HG03025 (cell line): ENCODE data around the gene MRPL36.

Experiments used
- ATAC-seq: cut with Tn5 transposase; IDR thresholded peaks from one replicate; pipeline ENCODE4 v1.9.1; 2021; ENCODE audit warnings: mild to moderate bottlenecking, moderate library complexity; ENCODE audit not compliant: unreplicated experiment, low FRiP score

MRPL36 gene

DNA sequence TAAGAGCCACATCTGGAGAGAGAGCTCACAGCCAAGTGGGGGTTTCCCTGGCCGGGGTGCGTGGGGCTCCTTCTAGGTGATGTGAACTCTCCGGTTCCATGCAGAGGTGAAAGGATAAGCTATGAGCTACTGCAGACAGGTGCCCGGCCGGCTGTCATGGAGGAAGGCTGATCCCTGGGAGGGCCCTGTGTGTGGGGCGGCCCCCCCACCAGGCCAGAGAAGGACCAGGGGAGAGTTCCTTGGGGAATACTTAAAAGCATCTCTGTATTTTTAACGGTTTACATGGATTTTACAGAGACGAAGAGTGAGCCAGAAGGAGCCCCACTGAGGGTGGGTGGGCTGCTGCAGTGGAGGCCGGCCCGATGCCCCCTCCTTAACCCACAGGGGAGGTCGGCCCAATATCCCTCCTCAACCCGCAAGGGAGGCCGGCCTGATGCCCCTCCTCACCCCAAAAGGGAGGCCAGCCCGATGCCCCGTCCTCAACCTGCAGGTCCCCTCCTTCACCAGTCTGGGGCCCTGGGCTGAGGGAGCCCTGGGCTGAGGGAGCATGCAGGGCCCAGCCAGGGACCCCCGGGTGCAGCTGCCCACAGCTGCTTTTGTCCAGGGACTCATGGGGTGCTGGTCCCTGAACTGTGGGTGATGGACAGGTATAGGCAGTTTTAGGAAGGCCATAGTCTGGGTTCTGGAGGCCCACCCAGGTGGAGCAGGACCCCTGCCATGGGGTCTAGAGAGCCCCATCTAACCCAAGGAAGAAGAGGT lies 31.9 kb downstream of the MRPL36 start:
- ATAC-seq: no peak

DNA sequence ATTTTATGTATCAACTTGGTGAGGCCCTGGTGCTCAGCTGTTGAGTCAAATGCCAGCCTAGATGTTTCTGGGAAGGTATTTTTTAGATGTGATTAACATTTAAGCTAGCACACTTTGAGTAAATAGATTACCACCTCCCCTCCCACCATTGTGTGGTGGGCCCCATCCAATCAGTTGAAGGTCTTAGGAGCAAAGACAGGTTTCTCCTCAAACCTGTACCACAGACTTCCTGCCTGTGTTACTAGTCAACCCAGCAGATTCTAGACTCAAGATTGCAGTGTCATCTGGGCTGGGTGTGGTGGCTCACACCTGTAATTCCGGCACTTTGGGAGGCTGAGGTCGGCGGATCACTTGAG lies 33.8 kb downstream of the MRPL36 start:
- no peak for ATAC-seq

DNA sequence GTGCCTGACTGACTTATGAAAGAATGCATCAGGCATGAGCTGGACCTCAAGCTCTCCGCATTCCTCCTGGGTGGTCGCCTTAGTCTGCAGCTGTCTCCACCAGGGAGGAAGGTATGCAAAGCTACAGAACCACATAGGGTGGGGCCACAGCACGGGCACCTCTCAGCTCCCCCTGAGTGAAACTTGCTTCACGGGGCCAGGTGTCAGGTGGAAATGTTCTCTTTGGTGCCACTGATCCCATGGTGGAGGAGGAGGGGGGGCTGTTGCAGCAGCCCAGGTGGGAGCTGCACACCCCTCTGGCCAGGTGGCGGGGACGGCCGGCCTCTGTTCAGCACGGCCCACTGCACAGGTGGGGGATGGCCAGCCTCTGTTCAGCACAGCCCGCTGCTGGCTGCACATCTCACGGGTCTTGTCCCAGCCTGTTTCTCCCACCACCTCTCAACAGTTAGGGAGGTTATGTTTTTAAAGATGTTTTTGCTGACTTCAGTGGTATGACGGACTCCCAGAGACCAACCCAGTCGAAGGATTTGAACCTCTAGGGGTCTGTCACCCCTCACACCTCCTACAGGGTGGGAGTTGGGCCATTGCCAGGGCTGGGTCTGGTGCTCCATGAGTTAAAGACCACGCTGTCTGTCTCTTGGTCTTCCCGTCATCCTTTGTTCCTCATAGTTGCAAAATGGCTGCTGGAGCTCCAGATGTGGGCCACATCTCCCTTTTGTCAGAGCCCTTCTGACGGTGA lies 34.3 kb downstream of the MRPL36 start:
- no peak for ATAC-seq

DNA sequence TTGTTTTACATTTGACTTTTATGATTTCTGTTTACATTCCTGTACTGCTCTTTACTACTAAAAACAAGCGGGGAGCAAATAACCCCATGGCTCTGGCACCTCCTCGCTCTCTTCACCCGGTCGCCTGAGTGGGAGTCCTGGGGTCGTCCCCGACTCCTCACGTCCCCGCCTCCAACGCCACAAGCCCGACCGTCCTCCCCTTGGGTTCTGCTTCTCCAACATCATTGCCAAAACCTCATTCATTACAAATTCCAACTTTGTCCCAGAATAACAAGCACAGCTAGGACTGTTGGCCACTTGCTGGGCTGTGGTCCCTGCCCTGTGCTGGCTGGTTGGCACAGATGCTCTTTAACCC lies 35.1 kb downstream of the MRPL36 start:
- ATAC-seq: no peak

DNA sequence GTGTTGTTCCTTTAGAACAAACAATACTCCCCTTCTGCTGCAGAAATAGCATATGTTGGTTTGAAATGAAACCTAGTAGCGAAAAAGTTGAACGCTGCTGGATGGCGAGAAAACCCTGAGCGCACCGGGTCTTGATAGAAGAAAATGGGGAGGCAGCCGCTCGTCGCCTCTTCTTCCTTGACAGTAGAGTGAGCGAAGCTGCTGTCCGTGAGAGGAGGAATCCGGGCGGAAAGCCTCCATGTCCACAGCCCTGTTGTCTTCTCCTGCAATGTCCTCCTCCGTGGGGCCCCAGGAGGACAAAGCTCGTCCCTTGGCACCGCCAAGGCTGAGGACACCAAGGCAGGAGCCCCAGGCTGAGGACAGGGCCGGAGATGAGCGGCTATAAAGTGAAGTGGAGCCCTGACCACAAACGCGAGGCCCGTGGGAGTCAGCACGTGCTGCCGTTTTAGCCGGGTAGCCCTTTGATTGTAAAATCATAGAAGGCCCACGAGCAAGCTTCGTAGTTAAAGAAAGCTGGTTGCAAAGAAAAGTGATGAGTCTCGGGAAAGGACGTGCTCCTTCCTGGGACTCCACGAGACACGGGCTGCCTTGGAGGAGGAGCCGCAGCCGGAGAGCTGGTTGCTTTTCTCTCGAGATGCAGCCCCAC lies 35.6 kb downstream of the MRPL36 start:
- no peak for ATAC-seq

DNA sequence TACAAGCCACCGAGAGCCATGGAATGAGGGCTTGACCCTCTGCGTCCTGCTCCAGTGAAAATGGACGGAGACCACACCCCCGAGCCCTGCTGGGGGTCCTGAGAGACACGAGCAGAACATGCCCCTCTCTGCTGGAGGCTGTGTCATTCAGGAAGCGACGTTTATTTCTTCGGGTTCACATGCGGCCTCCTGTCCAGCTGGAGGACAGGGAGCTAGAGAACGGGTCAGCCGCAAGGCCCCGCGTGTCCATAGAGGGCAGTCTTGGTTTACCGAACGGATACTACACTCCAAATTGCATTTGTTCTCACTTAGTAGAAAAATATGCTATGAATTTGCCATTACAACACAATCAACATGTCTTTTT lies 36.1 kb downstream of the MRPL36 start:
- no peak for ATAC-seq

DNA sequence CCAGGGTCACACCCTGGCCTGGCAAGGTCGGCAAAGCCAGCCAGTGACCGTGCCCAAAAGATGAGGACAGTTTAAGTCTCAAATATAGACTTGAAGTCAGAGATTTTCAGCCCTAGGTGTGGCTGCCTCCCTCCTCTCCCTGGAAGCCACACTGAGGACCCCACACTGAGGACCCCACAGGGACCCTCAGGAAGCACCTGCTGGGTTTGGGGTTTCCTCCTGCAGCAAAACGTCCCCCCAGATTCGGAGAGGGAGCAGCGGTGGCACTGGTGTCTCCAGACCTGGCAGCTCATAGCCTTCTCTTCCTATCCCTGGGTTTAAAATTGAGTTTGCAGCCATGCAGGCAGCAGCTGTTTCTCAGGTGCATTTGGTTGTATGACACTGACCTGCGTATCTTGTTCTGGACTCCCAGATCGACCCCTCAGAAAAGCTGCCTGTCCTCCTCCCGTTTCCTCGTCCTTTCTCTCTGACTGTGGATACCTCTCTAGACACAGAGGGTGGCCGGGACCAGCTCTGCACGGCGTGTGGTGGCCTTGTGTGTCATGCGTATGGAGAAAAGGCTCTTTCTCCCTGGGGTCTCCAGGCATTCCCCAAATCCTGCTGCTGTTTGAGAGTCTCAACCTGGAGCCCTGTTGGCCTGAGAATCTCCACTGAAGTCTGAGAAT lies 36.6 kb downstream of the MRPL36 start:
- ATAC-seq: no peak

DNA sequence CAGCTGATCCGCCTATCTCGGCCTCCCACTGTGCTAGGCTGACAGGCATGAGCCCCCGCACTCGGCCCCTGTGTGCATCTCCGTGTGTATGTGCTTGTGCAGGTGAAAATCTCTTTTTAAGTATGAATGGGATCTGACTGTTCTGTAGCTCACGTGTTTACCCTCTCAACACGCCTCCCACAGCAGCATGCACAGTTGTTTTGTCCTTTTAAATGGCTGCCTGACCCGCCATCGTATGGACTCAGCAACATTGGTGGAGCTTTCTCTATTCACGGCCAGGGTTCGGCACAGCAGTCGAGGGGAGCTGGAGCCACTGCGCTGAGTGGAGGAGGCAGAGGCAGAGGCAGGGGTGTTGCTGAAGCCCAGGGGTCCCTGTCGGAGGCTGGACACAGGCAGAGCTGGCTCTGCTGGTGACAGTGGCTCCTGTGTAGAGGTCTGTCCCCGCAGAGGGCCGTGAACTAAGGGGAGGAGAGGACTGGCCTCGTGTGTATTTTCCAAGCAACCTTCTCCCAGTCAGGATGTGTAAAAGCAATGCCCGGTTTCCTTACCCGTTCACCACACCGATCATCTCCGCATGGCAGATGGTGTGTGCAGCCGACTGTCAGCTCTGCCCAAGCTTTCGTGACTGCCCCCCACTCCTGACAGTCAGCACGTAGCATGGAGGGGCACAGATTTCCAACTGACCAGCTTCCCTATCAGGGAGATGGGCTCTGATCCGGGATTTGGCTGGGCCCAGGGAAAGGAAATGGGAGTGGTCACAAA lies 37.3 kb downstream of the MRPL36 start:
- no peak for ATAC-seq

DNA sequence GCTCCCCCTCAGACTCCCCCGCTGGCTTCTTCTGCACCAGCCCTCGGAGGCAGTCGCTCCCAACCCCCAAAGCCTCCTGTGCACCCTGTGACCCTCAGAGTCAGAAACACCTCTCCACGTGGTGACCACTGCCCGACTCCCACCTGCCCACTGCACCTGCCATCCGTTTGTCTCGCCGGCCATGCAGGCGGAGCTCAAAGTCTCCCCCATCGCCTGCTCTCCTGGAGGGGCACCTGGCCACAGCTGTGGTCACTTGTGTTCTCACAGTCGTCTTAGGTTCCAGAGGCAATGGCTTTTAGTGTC lies 38.2 kb downstream of the MRPL36 start:
- ATAC-seq: no peak

DNA sequence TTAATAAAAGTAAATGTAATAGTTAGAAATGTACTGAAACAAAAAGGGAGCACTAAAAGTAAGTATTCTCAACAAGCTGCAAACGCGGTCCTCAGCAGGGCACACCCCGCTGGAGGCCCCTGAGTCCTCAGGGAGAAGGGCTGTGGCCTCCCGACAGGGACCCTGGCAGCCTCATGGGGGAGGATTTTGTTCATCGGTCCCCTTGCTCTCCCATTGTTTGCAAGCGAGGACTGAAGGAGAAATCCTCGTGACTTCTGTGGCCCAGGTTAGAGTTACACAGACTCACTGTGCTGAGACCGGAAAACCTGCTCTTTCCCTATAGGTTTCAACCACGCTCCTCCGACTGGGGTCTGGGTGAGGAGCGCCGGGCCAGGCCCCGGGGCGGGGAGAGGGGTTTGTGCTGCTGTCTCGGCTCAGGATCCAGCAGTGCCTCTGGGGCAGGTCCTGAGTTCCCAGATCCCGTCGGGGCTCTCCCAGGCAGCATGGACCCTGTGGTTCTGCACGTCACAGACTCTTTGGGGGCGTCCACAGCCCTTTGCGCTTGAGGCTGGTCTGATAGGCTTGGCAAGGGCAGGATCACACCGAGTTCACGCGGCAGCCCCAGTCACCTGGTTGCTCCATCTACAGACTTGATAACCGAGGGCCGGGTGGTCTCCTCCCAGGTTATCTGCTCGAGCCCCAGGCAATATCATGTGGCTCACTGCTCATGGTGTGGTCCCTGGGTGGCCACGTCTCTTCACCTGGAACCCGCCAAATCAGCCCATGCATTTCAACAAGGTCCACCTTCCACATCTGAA lies 38.8 kb downstream of the MRPL36 start:
- ATAC-seq: no peak

DNA sequence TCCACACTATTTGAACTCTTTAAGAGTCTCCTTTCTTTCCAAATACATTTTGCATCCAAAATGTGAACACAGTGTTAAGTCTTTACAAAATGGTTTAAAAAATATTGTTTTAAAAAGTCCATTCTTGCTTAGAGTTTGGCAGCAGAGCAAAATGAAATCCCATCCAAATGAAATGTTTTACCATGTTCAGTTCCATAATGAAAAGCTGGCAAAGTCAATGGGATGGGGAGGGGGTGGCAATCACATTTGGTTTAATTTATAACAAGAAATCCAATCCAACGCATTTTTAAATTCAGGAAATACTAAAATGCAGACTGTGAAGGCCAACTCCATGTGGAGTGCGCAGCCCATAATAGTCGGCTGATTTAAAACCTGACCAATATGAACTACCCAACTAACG lies 39.4 kb downstream of the MRPL36 start:
- ATAC-seq: no peak

DNA sequence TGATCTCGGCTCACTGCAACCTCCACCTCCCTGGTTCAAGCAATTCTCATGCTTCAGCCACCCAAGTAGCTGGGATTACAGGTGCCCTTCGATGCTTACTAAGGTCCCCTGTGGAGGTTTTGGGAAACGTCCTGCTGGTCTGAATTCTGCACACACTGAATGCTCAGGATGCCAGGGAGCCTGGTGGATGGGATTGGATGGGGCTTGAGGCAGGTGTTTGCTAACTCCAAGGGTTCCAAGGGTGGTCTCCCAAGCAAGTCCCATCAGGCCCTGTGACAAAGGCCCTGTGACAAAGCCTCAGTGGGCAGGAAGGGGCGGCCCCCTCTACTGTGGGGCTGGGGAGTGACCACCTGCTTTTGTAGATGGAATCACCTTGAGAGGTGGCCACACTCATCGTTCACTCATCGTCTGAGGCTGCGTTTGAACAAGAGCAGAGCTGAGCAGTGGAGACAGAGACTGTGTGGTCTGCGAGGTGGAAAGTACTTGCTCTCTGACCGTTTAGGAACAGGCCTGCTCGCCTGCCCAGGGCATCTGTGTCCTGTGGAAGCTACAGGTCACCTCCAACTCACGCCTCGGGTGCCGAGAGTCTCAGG lies 40.2 kb downstream of the MRPL36 start:
- no peak for ATAC-seq

DNA sequence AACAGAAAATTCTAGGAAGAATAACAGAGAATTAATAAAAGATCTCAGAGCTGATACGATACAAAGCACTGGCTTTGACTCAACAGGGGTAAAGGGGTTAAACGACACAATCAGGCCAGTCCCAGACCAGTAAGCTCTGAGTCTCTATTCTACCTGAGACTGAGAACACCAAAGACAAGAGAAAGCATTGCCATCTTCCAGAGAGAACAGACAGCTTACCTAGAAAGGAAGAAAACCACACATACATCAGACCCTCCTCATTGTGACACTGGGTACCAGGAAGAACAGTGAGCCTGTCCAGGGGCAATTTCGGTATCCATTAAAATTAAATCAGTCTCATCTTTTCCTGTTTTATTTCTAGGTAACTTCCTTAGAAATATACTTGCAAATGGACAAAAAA lies 41.1 kb downstream of the MRPL36 start:
- ATAC-seq: no peak

DNA sequence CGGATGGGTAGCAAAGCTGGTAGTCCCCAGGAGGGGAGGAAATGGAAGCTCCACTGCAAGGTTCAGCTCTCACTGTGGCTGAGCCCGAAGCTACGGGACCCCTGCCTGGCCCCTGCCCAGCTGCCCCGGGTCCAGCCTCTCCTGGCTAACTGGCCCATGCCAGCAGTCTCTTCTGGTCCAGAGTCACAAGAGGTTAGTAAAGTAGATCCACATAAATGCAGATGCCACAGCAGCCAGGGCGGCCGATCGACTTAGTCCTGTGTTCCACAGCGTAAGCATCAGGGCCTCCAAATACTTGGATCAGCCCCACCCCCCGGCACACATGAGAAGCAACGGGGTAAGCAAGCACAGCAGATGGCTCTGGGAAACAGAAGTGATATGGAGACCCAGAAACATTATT lies 42.1 kb downstream of the MRPL36 start:
- no peak for ATAC-seq

DNA sequence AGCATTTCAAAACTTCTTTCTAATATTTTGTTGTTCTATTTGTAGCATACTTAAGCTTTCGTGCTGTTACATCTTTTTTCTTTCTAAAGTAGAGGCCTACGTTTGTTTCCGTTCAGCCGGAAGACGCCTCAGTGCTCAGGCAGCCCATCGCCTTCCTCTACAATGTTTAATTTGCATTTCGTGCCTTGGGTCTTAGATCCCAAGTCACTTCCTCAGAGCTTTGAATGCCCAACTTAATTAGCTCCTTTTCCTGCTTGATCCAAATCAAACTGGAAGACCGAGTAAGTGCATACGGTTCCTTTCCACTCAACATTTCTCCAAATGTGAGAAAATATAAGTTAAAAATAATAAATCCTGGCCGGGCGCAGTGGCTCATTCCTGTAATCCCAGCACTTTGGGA lies 43.2 kb downstream of the MRPL36 start:
- ATAC-seq: no peak

DNA sequence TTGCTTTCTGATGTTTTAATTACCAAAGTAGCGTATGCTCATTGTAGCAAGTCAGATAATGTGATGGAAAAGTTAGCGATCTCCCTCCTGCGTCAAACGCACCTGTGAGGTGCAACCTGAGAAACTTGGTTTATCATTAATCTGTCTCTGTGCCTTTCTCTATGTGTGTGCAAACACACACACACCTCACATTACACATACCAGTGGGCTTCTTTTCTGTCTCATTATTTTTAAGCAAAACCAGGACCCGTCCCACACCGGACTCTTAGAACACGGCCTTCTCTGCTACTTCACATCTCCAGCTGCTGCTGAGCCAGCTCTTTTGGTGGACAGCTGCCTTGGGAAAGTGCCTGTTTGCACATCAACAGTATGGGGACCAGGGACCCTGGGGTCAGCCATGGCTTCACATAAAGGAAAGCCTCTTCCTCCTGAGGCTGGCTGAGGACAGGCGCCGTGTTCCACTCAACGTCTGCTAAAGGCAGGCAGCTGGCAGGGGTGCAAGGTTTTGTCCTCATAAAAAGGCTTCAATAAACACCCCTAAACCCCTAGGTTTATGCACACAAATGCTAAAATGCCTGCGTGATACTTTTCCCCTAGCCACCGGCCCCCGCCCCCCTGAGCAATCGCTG lies 44.2 kb downstream of the MRPL36 start:
- no peak for ATAC-seq

DNA sequence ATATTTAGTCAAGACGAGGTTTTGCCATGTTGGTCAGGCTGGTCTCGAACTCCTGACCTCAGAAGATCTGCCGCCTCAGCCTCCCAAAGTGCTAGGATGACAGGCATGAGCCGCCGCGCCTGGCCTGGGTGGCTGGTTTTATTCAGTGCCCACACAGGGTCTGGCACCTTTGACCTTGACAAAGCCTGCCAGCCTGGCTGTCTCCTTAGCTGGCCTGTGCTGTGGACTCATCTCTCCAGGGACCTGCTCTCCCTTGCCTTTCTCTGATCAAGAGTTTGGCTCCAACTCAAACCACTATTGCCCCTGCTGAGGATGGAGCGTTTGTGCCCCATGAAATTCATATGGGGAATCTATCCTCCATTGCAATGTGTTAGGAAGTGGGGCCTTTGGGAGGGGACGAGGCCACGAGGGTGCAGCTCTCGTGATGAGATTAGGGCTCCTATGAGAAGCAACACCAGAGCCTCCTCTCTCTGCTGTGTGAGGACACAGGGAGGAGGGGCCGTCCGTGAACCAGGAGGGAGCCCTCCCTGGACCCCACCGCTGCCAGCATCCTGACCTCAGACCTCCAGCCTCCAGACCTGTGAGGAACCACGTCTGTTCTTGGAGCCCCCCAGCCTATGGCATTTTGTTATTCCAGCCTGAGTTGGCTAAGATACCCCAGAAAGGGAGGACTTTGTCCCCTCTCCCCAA lies 45.0 kb downstream of the MRPL36 start:
- ATAC-seq: no peak

DNA sequence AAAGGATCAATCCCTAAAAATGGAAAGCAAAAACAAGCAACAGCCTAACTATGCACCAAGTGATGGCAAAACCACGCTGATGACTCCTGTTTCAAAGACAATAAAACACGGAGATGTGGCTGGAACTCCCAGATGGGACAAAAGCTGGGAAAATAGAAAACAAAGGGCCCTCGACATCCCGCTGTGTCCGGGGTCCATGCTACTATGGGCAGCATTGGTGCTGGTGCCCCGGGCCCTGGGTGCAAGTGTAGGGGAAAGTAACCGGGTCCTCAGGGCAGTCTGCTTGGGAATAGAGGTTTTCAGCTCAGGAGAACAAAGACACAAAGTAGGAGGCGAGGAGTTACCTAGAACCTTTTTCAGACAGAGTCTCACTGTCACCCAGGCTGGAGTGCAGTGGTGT lies 46.1 kb downstream of the MRPL36 start:
- ATAC-seq: no peak

DNA sequence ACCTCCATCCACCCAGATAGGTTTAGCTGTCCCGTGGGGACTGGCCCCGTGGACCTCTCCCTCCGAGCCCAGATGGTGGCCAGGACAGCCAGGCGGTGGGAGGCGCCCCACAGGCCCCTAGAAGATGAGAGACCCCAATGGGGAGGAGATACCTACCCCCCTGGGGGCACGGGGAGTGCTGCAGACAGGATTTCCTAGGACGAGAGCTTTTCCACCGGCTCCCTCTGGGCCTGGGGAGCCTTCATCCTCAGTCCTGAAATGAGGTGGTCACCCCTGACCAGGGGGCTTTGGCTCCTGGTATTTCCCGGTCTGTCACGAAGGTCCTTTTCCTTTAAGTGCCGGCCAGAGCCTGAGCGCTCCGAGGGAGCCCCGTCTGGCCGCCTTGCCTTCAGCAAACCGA lies 46.8 kb downstream of the MRPL36 start:
- no peak for ATAC-seq
